Measurements from ENCODE around the gene SDSL.

The SDSL gene

GRCh38 chr12:113390064-113391043 is 31.8 kb upstream of the SDSL start:
- Histone ChIP-seq H3K4me3 (ENCODE audit: control insufficient read depth in 1 of 7, extremely low read depth in 1 of 7, insufficient read depth in 4 of 7, low read depth in 2 of 7, low read length in 6 of 7) (no peak overlapping the region), H3K9me3 (ENCODE audit: control extremely low read depth in 1 of 5, control insufficient read depth in 4 of 5, insufficient read depth in 2 of 5, low read depth in 1 of 5, low read length in 4 of 5) (no peaks in the 10 kb centered on the region), H3K36me3 (ENCODE audit: control insufficient read depth in 4 of 4, insufficient read depth in 4 of 4, low read length in 3 of 4) (peaks cover 0 to 20% (median 13%) of the 10 kb centered on the region in 4 experiments), H3K27me3 (replicated peaks in 2 of 5; ENCODE audit: control insufficient read depth in 4 of 5, insufficient read depth in 5 of 5, low read length in 4 of 5) (no peaks in the 10 kb centered on the region), H3K27ac (ENCODE audit: insufficient read depth in 1 of 2, low read depth in 1 of 2, low read length in 2 of 2, poor library complexity in 1 of 2, severe bottlenecking in 2 of 2) (no peak overlapping the region), H3K4me1 (ENCODE audit: control extremely low read depth in 1 of 4, control insufficient read depth in 4 of 4, insufficient read depth in 4 of 4, low read length in 3 of 4) (no peaks in the 10 kb centered on the region)
- DNase-seq: no peak
- CTCF ChIA-PET: no interaction called here
- POLR2A ChIA-PET: no interaction called here
- 98% methylated on average over 6 of the region's 6 CpGs for WGBS (ENCODE audit: insufficient coverage)

DNA sequence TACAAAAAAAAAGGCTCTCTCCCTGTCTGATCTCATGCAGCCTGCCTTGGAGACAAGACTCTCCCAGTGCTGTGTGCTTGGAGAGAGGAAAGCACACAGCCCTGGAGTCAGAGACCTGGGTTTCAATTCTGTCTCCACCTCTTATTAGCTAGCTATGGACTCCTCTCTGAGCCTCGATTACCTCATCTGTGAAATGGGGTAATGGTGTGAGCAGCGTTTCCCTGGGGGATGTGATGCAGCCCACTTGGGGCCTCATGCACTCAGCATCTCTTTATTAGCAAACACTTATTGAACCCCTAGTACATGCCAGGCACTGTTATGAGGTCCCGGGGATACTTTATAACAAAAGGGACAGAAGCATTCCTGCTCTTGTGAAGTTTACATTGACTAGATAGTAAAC is 31.0 kb upstream of the SDSL start:
- DNase-seq: no peak

GRCh38 chr12:113391650-113392337 is 30.4 kb upstream of the SDSL start:
- WGBS (ENCODE audit: insufficient coverage): 98% methylated on average over 5 of the region's 9 CpGs
- Histone ChIP-seq H3K9me3 (ENCODE audit: control extremely low read depth in 1 of 5, control insufficient read depth in 4 of 5, insufficient read depth in 2 of 5, low read depth in 1 of 5, low read length in 4 of 5) (no peaks in the 10 kb centered on the region), H3K27me3 (replicated peaks in 2 of 5; ENCODE audit: control insufficient read depth in 4 of 5, insufficient read depth in 5 of 5, low read length in 4 of 5) (no peaks in the 10 kb centered on the region), H3K4me3 (ENCODE audit: control insufficient read depth in 1 of 7, extremely low read depth in 1 of 7, insufficient read depth in 4 of 7, low read depth in 2 of 7, low read length in 6 of 7) (no peak overlapping the region), H3K4me1 (ENCODE audit: control extremely low read depth in 1 of 4, control insufficient read depth in 4 of 4, insufficient read depth in 4 of 4, low read length in 3 of 4) (no peaks in the 10 kb centered on the region), H3K27ac (ENCODE audit: insufficient read depth in 1 of 2, low read depth in 1 of 2, low read length in 2 of 2, poor library complexity in 1 of 2, severe bottlenecking in 2 of 2) (no peak overlapping the region), H3K36me3 (ENCODE audit: control insufficient read depth in 4 of 4, insufficient read depth in 4 of 4, low read length in 3 of 4) (peaks cover 0 to 18% (median 10%) of the 10 kb centered on the region in 4 experiments)
- ChIA-PET CTCF (interaction anchor here (1.0 kb wide), 1 partner anchor 9 kb away, joined by 3 read pairs; no protein-coding TSS in a partner anchor), POLR2A (no interaction called here)
- no peak for DNase-seq

More for the DNA sequence above, 31.0 kb upstream of the SDSL start:
- no CpG with 5 or more reads among the region's 3 CpGs for WGBS (ENCODE audit: insufficient coverage)
- Histone ChIP-seq H3K4me3 (ENCODE audit: control insufficient read depth in 1 of 7, extremely low read depth in 1 of 7, insufficient read depth in 4 of 7, low read depth in 2 of 7, low read length in 6 of 7) (no peak overlapping the region), H3K36me3 (ENCODE audit: control insufficient read depth in 4 of 4, insufficient read depth in 4 of 4, low read length in 3 of 4) (peaks cover 0 to 19% (median 11%) of the 10 kb centered on the region in 4 experiments), H3K27ac (ENCODE audit: insufficient read depth in 1 of 2, low read depth in 1 of 2, low read length in 2 of 2, poor library complexity in 1 of 2, severe bottlenecking in 2 of 2) (no peak overlapping the region), H3K27me3 (replicated peaks in 2 of 5; ENCODE audit: control insufficient read depth in 4 of 5, insufficient read depth in 5 of 5, low read length in 4 of 5) (no peaks in the 10 kb centered on the region), H3K4me1 (ENCODE audit: control extremely low read depth in 1 of 4, control insufficient read depth in 4 of 4, insufficient read depth in 4 of 4, low read length in 3 of 4) (no peaks in the 10 kb centered on the region), H3K9me3 (ENCODE audit: control extremely low read depth in 1 of 5, control insufficient read depth in 4 of 5, insufficient read depth in 2 of 5, low read depth in 1 of 5, low read length in 4 of 5) (no peaks in the 10 kb centered on the region)
- CTCF ChIA-PET: no interaction called here
- POLR2A ChIA-PET: no interaction called here

DNA sequence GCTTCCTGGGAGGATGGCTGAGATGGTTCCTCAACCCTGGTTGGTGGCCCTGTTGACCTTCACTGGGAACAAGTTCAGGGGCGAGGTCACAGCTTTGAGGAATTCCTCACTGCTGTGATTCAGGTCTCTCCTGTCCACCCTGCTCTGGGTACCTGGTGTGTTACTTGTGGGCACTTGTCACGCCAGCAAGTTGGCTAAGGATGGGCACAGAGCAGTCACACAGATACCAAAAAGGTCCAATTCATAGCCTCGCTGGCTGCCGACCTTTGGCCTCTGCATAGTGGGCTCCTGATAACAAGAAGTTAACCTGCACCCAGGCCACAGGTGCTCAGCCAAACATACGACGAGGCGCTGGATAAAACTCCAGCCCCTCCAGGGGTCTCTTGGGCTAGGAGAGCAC is 29.7 kb upstream of the SDSL start:
- ChIA-PET CTCF (interaction anchor here (1.0 kb wide), 1 partner anchor 9 kb away, joined by 3 read pairs; no protein-coding TSS in a partner anchor), POLR2A (no interaction called here)
- no peaks in the 10 kb centered on the region for H3K9me3 ChIP-seq (ENCODE audit: control extremely low read depth in 1 of 5, control insufficient read depth in 4 of 5, insufficient read depth in 2 of 5, low read depth in 1 of 5, low read length in 4 of 5)
- H3K27ac ChIP-seq (ENCODE audit: insufficient read depth in 1 of 2, low read depth in 1 of 2, low read length in 2 of 2, poor library complexity in 1 of 2, severe bottlenecking in 2 of 2): no peak overlapping the region
- no peak overlapping the region for H3K4me3 ChIP-seq (ENCODE audit: control insufficient read depth in 1 of 7, extremely low read depth in 1 of 7, insufficient read depth in 4 of 7, low read depth in 2 of 7, low read length in 6 of 7)
- H3K36me3 ChIP-seq (ENCODE audit: control insufficient read depth in 4 of 4, insufficient read depth in 4 of 4, low read length in 3 of 4): peaks cover 0 to 13% (median 8%) of the 10 kb centered on the region in 4 experiments
- no peaks in the 10 kb centered on the region for H3K4me1 ChIP-seq (ENCODE audit: control extremely low read depth in 1 of 4, control insufficient read depth in 4 of 4, insufficient read depth in 4 of 4, low read length in 3 of 4)
- no peak for DNase-seq
- WGBS (ENCODE audit: insufficient coverage): 90% methylated on average over 7 of the region's 7 CpGs
- peaks cover 0 to 4% (median 0%) of the 10 kb centered on the region in 5 experiments for H3K27me3 ChIP-seq (replicated peaks in 2 of 5; ENCODE audit: control insufficient read depth in 4 of 5, insufficient read depth in 5 of 5, low read length in 4 of 5)

GRCh38 chr12:113392988-113393579 is 29.1 kb upstream of the SDSL start:
- ChIA-PET CTCF (no interaction called here), POLR2A (no interaction called here)
- WGBS (ENCODE audit: insufficient coverage): over 99% methylated on average over 17 of the region's 17 CpGs
- Histone ChIP-seq H3K36me3 (ENCODE audit: control insufficient read depth in 4 of 4, insufficient read depth in 4 of 4, low read length in 3 of 4) (peaks cover 0 to 13% (median 7%) of the 10 kb centered on the region in 4 experiments), H3K27ac (ENCODE audit: insufficient read depth in 1 of 2, low read depth in 1 of 2, low read length in 2 of 2, poor library complexity in 1 of 2, severe bottlenecking in 2 of 2) (no peak overlapping the region), H3K4me1 (ENCODE audit: control extremely low read depth in 1 of 4, control insufficient read depth in 4 of 4, insufficient read depth in 4 of 4, low read length in 3 of 4) (no peaks in the 10 kb centered on the region), H3K27me3 (replicated peaks in 2 of 5; ENCODE audit: control insufficient read depth in 4 of 5, insufficient read depth in 5 of 5, low read length in 4 of 5) (peaks cover 0 to 4% (median 0%) of the 10 kb centered on the region in 5 experiments), H3K4me3 (ENCODE audit: control insufficient read depth in 1 of 7, extremely low read depth in 1 of 7, insufficient read depth in 4 of 7, low read depth in 2 of 7, low read length in 6 of 7) (no peak overlapping the region), H3K9me3 (ENCODE audit: control extremely low read depth in 1 of 5, control insufficient read depth in 4 of 5, insufficient read depth in 2 of 5, low read depth in 1 of 5, low read length in 4 of 5) (no peaks in the 10 kb centered on the region)
- DNase-seq: no peak

- ChIA-PET CTCF (no interaction called here), POLR2A (no interaction called here)
- no peaks in the 10 kb centered on the region for H3K4me1 ChIP-seq (ENCODE audit: control extremely low read depth in 1 of 4, control insufficient read depth in 4 of 4, insufficient read depth in 4 of 4, low read length in 3 of 4)
- H3K36me3 ChIP-seq (ENCODE audit: control insufficient read depth in 4 of 4, insufficient read depth in 4 of 4, low read length in 3 of 4): peaks cover 0 to 11% (median 3%) of the 10 kb centered on the region in 4 experiments
- DNase-seq: no peak
- WGBS (ENCODE audit: insufficient coverage): 92% methylated on average over 4 of the region's 5 CpGs
- H3K27ac ChIP-seq (ENCODE audit: insufficient read depth in 1 of 2, low read depth in 1 of 2, low read length in 2 of 2, poor library complexity in 1 of 2, severe bottlenecking in 2 of 2): no peak overlapping the region
- no peaks in the 10 kb centered on the region for H3K9me3 ChIP-seq (ENCODE audit: control extremely low read depth in 1 of 5, control insufficient read depth in 4 of 5, insufficient read depth in 2 of 5, low read depth in 1 of 5, low read length in 4 of 5)
- H3K4me3 ChIP-seq (ENCODE audit: control insufficient read depth in 1 of 7, extremely low read depth in 1 of 7, insufficient read depth in 4 of 7, low read depth in 2 of 7, low read length in 6 of 7): no peak overlapping the region
- peaks cover 0 to 4% (median 0%) of the 10 kb centered on the region in 5 experiments for H3K27me3 ChIP-seq (replicated peaks in 2 of 5; ENCODE audit: control insufficient read depth in 4 of 5, insufficient read depth in 5 of 5, low read length in 4 of 5)
Observed at GRCh38 chr12:113393749-113394148, 28.4 kb upstream of the SDSL start.
